Liver (tissue), 3 donors: Measurements from ENCODE around the gene DNAJC15.

Experiments
- EGR1 ChIP-seq, 2 donors: IDR thresholded peaks; 2 replicates each; pipeline ENCODE4 v1.6.1; 2016 to 2018; ENCODE audit warnings: antibody characterized with exemption in 2 of 2, low read depth in 2 of 2
- JUND ChIP-seq, 2 donors: IDR thresholded peaks; 2 replicates each; pipeline ENCODE4 v1.6.1; 2016; ENCODE audit warnings: antibody characterized with exemption in 2 of 2
- RAD21 ChIP-seq, 2 donors: IDR thresholded peaks; 2 replicates each; pipeline ENCODE4 v1.6.1; 2016; ENCODE audit warnings: antibody characterized with exemption in 2 of 2, mild to moderate bottlenecking in 2 of 2
- TAF1 ChIP-seq: conservative IDR thresholded peaks from 2 replicates; pipeline ENCODE4 v1.6.1; 2016; ENCODE audit warnings: antibody characterized with exemption, mild to moderate bottlenecking
- TF ChIP-seq, protein P1 (sequence below): fragments of 150-350 bp; IDR thresholded peaks from 2 replicates; pipeline ENCODE4 v1.5.1; 2017; ENCODE audit warnings: improper control_type of control experiment, low read depth, low read length; ENCODE audit not compliant: missing input control
- TF ChIP-seq, protein P2 (sequence below): IDR thresholded peaks from 2 replicates; pipeline ENCODE4 v1.6.1; 2016; ENCODE audit warnings: antibody characterized with exemption
- TF ChIP-seq, protein P3 (sequence below): IDR thresholded peaks from 2 replicates; pipeline ENCODE4 v1.6.1; 2016; ENCODE audit warnings: antibody characterized with exemption, mild to moderate bottlenecking
- donor health status: healthy.
- donor health status: healthy.

DNA sequence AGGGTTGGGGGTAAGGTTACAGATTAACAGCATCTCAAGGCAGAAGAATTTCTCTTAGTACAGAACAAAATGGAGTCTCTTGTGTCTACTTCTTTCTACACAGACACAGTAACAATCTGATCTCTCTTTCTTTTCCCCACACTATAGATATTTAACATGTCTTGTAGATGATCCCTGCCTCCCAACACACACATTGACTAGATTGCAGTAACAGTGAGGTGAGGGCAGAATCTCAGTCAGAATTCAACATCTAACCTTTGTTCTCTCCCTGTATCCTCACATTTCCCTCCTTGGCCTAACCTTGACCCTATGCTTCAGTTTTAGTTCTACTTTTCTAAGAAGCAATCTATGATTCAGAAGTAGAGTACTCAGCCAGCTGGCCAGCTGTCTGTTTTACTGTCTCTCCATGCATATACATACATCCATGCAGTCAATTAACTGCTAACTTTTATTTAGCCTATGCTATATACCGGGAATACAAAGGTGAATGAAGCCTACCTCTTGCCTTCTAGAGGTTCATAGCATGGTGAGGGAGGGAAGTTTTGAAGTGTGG is 18.1 kb downstream of the DNAJC15 start:
- TF ChIP-seq, protein P1, sequence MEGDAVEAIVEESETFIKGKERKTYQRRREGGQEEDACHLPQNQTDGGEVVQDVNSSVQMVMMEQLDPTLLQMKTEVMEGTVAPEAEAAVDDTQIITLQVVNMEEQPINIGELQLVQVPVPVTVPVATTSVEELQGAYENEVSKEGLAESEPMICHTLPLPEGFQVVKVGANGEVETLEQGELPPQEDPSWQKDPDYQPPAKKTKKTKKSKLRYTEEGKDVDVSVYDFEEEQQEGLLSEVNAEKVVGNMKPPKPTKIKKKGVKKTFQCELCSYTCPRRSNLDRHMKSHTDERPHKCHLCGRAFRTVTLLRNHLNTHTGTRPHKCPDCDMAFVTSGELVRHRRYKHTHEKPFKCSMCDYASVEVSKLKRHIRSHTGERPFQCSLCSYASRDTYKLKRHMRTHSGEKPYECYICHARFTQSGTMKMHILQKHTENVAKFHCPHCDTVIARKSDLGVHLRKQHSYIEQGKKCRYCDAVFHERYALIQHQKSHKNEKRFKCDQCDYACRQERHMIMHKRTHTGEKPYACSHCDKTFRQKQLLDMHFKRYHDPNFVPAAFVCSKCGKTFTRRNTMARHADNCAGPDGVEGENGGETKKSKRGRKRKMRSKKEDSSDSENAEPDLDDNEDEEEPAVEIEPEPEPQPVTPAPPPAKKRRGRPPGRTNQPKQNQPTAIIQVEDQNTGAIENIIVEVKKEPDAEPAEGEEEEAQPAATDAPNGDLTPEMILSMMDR, result no peak
- TF ChIP-seq EGR1 (IDR thresholded peaks at IDR 0.05; ENCODE audit: low read depth in 2 of 2) (no peak), RAD21 (IDR thresholded peaks at IDR 0.05) (no peak), TAF1 (no peak), JUND (IDR thresholded peaks at IDR 0.05) (no peak)
- TF ChIP-seq, protein P2, sequence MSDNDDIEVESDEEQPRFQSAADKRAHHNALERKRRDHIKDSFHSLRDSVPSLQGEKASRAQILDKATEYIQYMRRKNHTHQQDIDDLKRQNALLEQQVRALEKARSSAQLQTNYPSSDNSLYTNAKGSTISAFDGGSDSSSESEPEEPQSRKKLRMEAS, result no peak
- TF ChIP-seq, protein P3, sequence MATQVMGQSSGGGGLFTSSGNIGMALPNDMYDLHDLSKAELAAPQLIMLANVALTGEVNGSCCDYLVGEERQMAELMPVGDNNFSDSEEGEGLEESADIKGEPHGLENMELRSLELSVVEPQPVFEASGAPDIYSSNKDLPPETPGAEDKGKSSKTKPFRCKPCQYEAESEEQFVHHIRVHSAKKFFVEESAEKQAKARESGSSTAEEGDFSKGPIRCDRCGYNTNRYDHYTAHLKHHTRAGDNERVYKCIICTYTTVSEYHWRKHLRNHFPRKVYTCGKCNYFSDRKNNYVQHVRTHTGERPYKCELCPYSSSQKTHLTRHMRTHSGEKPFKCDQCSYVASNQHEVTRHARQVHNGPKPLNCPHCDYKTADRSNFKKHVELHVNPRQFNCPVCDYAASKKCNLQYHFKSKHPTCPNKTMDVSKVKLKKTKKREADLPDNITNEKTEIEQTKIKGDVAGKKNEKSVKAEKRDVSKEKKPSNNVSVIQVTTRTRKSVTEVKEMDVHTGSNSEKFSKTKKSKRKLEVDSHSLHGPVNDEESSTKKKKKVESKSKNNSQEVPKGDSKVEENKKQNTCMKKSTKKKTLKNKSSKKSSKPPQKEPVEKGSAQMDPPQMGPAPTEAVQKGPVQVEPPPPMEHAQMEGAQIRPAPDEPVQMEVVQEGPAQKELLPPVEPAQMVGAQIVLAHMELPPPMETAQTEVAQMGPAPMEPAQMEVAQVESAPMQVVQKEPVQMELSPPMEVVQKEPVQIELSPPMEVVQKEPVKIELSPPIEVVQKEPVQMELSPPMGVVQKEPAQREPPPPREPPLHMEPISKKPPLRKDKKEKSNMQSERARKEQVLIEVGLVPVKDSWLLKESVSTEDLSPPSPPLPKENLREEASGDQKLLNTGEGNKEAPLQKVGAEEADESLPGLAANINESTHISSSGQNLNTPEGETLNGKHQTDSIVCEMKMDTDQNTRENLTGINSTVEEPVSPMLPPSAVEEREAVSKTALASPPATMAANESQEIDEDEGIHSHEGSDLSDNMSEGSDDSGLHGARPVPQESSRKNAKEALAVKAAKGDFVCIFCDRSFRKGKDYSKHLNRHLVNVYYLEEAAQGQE, result no peak
